Adrenal gland (tissue), 5 donors: Measurements from ENCODE around the gene ETFDH.

Source experiments
- POLR2A ChIP-seq, 2 donors: fragments of 450-650 bp; IDR thresholded peaks; one replicate each; pipeline ENCODE4 v1.6.1; 2017; ENCODE audit warnings: antibody characterized with exemption in 2 of 2, mild to moderate bottlenecking in 2 of 2, moderate library complexity in 1 of 2
- TF ChIP-seq, protein P1 (sequence below), 6 experiments: fragments of 450-650 bp in 4 of 6; fragments of 200-600 bp in 2 of 6; sonication (generic) in 1 of 6; IDR thresholded peaks; 1 replicate in 5 of 6; 2 replicates in 1 of 6; pipeline versions ENCODE4 v1.5.1 to v1.8.0; 2016 to 2021; ENCODE audit warnings: antibody characterized with exemption in 6 of 6, mild to moderate bottlenecking in 2 of 6, moderate library complexity in 1 of 6
- donor health status: DM: no; HTN: no; CAD: no.

DNA sequence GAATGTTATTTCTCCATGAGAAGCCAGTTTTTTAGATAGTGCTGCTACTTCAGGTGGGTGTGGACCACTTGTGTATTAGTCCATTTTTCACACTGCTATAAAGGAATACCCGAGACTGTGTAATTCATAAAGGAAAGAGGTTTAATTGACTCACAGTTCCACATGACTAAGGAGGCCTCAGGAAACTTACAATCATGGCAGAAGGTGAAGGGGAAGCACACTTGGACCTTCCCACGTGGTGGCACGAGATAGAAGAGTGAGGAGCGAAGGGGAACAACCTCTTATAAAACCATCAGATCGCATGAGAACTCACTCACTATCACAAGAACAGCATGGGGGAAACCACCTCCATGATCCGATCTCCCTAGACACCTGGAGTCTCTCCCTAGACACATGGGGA lies 54.5 kb downstream of the ETFDH start:
- TF ChIP-seq, protein P1, sequence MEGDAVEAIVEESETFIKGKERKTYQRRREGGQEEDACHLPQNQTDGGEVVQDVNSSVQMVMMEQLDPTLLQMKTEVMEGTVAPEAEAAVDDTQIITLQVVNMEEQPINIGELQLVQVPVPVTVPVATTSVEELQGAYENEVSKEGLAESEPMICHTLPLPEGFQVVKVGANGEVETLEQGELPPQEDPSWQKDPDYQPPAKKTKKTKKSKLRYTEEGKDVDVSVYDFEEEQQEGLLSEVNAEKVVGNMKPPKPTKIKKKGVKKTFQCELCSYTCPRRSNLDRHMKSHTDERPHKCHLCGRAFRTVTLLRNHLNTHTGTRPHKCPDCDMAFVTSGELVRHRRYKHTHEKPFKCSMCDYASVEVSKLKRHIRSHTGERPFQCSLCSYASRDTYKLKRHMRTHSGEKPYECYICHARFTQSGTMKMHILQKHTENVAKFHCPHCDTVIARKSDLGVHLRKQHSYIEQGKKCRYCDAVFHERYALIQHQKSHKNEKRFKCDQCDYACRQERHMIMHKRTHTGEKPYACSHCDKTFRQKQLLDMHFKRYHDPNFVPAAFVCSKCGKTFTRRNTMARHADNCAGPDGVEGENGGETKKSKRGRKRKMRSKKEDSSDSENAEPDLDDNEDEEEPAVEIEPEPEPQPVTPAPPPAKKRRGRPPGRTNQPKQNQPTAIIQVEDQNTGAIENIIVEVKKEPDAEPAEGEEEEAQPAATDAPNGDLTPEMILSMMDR (IDR thresholded peaks at IDR 0.05): no peak
- no peak for TF ChIP-seq POLR2A (IDR thresholded peaks at IDR 0.05)
